ENCODE results near the gene CDH22. TPM values are rescaled to one million over a fixed set of nuclear protein-coding genes. Genes with fewer than 3 reads are reported as not detected.

The CDH22 gene
- total RNA-seq, 1 donor from 2014 or later, result 0.18 TPM

DNA sequence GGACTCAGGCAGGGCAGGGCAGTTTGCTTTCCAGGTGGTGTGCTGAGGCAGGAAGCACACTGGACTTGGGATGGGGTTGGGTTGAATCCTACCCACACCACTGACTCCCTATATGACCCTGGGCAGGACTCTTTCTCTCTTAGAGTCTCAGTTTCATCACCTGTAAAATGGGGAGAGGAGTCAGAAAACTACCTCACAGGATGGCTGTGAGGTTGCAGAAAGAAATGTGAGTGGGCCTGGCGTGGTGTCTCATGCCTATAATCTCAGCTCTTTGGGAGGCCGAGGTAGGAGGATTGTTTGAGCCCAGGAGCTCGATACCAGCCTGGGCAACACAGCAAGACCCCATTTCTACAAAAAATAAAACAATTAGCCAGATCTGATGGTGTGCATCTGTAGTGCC is 122.9 kb downstream of the CDH22 start:
- no peak overlapping the region for H3K27ac Mint-ChIP-seq
- H3K9me3 Mint-ChIP-seq, result no peaks in the 10 kb centered on the region
- peaks cover 51% of the 10 kb centered on the region for H3K27me3 Mint-ChIP-seq (ENCODE audit: low read depth)
- no peaks in the 10 kb centered on the region for H3K36me3 Mint-ChIP-seq
- TF ChIP-seq, protein P1, sequence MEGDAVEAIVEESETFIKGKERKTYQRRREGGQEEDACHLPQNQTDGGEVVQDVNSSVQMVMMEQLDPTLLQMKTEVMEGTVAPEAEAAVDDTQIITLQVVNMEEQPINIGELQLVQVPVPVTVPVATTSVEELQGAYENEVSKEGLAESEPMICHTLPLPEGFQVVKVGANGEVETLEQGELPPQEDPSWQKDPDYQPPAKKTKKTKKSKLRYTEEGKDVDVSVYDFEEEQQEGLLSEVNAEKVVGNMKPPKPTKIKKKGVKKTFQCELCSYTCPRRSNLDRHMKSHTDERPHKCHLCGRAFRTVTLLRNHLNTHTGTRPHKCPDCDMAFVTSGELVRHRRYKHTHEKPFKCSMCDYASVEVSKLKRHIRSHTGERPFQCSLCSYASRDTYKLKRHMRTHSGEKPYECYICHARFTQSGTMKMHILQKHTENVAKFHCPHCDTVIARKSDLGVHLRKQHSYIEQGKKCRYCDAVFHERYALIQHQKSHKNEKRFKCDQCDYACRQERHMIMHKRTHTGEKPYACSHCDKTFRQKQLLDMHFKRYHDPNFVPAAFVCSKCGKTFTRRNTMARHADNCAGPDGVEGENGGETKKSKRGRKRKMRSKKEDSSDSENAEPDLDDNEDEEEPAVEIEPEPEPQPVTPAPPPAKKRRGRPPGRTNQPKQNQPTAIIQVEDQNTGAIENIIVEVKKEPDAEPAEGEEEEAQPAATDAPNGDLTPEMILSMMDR (IDR thresholded peaks at IDR 0.05; ENCODE audit: unreplicated experiment), result no peak
- DNase-seq (ENCODE audit: low spot score in 2 of 2, unreplicated experiment in 2 of 2), result no peak
- no peak overlapping the region for H3K4me3 Mint-ChIP-seq
- no peaks in the 10 kb centered on the region for H3K4me1 Mint-ChIP-seq

DNA sequence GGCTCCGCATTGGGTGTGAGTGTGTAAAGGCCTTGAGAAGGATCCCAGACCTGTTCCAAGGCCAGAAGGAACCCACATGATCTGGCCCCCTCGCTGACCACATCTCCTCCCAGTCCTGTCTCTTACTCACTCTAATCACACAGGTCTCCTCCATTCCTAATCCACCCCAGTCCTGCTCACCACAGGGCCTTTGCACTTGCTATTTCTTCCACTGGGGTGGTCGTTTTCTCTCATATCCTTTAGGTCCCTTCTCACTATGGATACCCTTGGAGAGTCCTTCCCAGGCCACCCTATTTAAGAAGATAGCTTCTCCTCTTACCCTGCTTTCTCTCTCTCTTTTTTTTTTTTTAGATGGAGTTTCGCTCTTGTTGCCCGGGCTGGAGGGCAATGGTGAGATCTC is 124.5 kb downstream of the CDH22 start:
- no peak for DNase-seq (ENCODE audit: low spot score in 2 of 2, unreplicated experiment in 2 of 2)
- Mint-ChIP-seq H3K9me3 (no peaks in the 10 kb centered on the region), H3K4me3 (no peak overlapping the region), H3K4me1 (peaks cover 13% of the 10 kb centered on the region), H3K36me3 (no peaks in the 10 kb centered on the region), H3K27me3 (ENCODE audit: low read depth) (peaks cover 44% of the 10 kb centered on the region), H3K27ac (no peak overlapping the region)
- TF ChIP-seq, protein P1 (IDR thresholded peaks at IDR 0.05; ENCODE audit: unreplicated experiment), result no peak

DNA sequence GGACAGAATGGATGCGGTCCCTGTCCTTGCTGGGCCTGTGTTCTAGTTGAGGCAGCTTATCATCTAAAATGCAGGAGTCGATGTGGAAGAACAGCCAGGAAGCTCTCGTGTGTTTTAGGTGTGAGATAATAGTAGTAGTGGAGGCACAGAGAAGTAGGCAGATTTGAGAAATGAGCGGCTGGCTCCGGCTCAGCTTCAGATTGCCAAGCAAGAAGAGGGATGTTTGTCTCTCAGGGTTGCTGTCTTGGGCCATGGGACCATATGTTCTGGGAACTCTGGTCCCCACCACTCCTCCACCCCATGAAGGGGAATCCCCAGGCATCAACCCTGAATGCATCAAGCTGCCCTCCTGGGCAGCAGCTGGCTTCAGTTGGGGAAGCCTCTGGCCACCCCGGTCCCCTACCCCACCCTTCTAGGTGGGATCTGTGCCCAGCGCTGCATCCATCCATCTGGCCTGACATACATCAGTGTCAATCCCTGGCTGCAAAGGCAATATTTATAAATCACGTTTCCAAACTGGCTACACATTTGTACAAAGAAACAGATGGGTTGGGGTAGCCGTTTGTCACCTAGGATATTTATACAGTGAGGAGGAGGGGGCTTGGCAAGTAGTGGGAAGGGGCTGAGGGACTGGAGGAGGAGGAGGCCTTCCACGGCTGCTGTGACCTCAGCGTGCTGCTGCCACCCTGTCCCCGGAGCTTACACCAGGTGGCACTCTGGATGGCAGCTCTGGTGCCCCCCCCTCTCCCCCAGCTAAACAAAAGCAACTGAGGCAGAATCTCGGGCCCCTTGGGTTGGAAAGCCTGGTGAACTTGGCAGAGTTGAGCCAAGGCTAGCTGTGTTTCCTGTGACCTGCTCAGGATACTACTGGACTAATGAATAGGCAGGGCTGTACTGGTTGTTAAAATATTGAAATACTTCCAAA is 125.8 kb downstream of the CDH22 start:
- H3K36me3 Mint-ChIP-seq, result no peaks in the 10 kb centered on the region
- H3K4me3 Mint-ChIP-seq, result no peak overlapping the region
- no peaks in the 10 kb centered on the region for H3K9me3 Mint-ChIP-seq
- H3K27me3 Mint-ChIP-seq (ENCODE audit: low read depth), result peaks cover 44% of the 10 kb centered on the region
- DNase-seq (ENCODE audit: low spot score in 2 of 2, unreplicated experiment in 2 of 2), result no peak
- TF ChIP-seq, protein P1 (IDR thresholded peaks at IDR 0.05; ENCODE audit: unreplicated experiment), result no peak
- peaks cover 15% of the 10 kb centered on the region for H3K4me1 Mint-ChIP-seq
- no peak overlapping the region for H3K27ac Mint-ChIP-seq

DNA sequence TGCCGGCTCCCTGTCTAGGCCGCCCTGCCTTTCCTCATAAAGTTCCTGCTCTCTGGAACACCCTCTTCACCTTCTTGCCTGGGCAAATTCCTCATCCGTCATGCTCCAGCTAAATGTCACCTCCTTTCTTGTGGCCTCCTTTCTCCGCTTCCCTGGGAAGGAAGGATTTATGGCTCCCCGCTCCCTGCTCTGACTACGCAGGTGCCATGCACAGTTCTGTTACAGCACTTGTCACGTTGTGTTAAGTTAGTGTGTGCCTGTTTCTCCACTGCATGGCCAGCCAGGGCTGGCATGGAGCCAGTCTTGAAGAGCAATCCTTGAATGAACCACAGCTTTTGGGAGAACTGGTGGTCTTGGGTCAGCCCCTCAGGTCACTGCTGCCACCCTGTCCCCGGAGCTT is 128.4 kb downstream of the CDH22 start:
- TF ChIP-seq, protein P1 (IDR thresholded peaks at IDR 0.05; ENCODE audit: unreplicated experiment), result no peak
- no peaks in the 10 kb centered on the region for H3K36me3 Mint-ChIP-seq
- no peak overlapping the region for H3K4me3 Mint-ChIP-seq
- peaks cover 15% of the 10 kb centered on the region for H3K4me1 Mint-ChIP-seq
- no peaks in the 10 kb centered on the region for H3K9me3 Mint-ChIP-seq
- no peak for DNase-seq (ENCODE audit: low spot score in 2 of 2, unreplicated experiment in 2 of 2)
- no peak overlapping the region for H3K27ac Mint-ChIP-seq
- H3K27me3 Mint-ChIP-seq (ENCODE audit: low read depth), result peaks cover 55% of the 10 kb centered on the region

DNA sequence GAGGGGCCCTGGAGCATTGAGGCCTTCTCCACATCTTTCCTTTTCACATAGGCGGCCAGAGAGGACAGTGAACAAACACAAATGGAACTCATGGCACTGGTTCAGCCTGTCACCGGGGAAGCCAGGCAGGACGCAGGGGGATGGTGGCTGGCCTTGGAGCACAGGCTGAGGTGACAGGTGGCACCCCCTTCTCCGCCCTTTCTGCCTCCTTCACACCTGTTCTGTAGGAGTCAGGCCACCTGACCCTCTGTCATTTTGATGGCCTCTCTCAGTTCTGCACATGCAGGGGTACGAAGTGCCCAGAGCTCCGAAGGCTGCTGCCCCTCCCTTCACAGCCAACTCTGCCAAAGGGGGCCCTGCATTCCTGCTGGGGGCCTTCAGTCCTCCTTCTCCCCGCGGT is 129.4 kb downstream of the CDH22 start:
- no peak overlapping the region for H3K4me3 Mint-ChIP-seq
- peaks cover 62% of the 10 kb centered on the region for H3K27me3 Mint-ChIP-seq (ENCODE audit: low read depth)
- no peak overlapping the region for H3K27ac Mint-ChIP-seq
- no peak for DNase-seq (ENCODE audit: low spot score in 2 of 2, unreplicated experiment in 2 of 2)
- peaks cover 15% of the 10 kb centered on the region for H3K4me1 Mint-ChIP-seq
- no peaks in the 10 kb centered on the region for H3K36me3 Mint-ChIP-seq
- H3K9me3 Mint-ChIP-seq, result no peaks in the 10 kb centered on the region
- TF ChIP-seq, protein P1 (IDR thresholded peaks at IDR 0.05; ENCODE audit: unreplicated experiment), result no peak

All from mesothelial cell of epicardium (in vitro differentiated cells).